ENCODE measurements around the gene NDFIP1.
"Not testable (repeated sequence)": the region's sequence is repeated elsewhere in the genome, so short reads cannot be mapped to it uniquely, and the experiment has no call there.

The NDFIP1 gene

DNA sequence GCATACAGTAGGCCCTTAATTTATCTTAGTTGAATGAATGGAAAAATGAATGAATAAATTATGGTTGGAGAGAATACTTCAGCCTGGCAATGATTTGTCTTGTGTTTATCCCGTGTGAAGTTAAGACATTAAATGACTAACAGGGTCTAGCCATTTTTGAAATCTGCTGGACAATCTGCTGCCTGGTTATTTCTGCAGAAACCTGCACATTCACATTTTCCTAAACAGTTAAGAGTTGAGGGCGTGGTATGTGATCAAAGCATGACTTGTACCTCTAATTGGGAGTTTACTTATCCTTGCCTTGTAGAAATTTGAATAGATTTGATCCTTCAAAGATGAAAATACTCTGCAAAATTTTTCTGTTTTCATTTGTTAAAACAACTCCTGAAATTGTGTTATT is 34.6 kb upstream of the NDFIP1 start:
- Histone ChIP-seq H3K36me3 (ENCODE audit: control insufficient read depth in 1 of 2, insufficient read depth in 2 of 2, low read length in 2 of 2) (no peaks in the 10 kb centered on the region), H3K27ac (ENCODE audit: low read depth, low read length) (no peak overlapping the region), H3K4me1 (ENCODE audit: control insufficient read depth in 1 of 2, insufficient read depth in 2 of 2, low read length in 2 of 2) (no peaks in the 10 kb centered on the region), H3K9ac (ENCODE audit: low read depth in 1 of 2, low read length in 2 of 2) (no peak overlapping the region), H3K4me3 (ENCODE audit: low read depth in 1 of 2, low read length in 2 of 2) (no peak overlapping the region), H3K9me3 (ENCODE audit: control insufficient read depth in 1 of 2, low read length in 2 of 2) (no peaks in the 10 kb centered on the region), H3K27me3 (ENCODE audit: control insufficient read depth in 1 of 2, insufficient read depth in 2 of 2, low read length in 2 of 2) (no peaks in the 10 kb centered on the region)

DNA sequence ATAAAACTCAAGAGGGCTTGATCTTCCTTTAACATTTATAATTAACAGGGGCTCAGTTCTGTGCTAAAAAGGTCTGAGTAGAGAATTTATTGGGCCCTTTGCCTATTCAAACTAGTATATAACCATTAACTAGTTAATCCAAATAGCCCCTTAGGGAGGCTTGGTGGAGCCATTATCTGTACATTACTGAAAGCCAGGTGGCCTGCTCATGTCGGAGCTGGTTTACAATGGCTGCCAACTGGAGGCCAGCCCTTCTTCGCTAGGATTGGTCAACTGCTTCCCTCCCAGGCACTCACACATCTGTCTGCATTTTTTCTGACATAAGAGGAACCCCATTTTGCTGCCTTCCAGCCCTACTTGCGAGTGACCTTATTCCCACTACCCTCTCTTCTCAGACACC is 30.4 kb upstream of the NDFIP1 start:
- H3K9ac ChIP-seq (ENCODE audit: low read depth in 1 of 2, low read length in 2 of 2): no peak overlapping the region
- no peak overlapping the region for H3K4me3 ChIP-seq (ENCODE audit: low read depth in 1 of 2, low read length in 2 of 2)
- H3K9me3 ChIP-seq (ENCODE audit: control insufficient read depth in 1 of 2, low read length in 2 of 2): no peaks in the 10 kb centered on the region
- H3K27ac ChIP-seq (ENCODE audit: low read depth, low read length): no peak overlapping the region
- no peaks in the 10 kb centered on the region for H3K27me3 ChIP-seq (ENCODE audit: control insufficient read depth in 1 of 2, insufficient read depth in 2 of 2, low read length in 2 of 2)
- H3K4me1 ChIP-seq (ENCODE audit: control insufficient read depth in 1 of 2, insufficient read depth in 2 of 2, low read length in 2 of 2): no peaks in the 10 kb centered on the region
- H3K36me3 ChIP-seq (ENCODE audit: control insufficient read depth in 1 of 2, insufficient read depth in 2 of 2, low read length in 2 of 2): no peaks in the 10 kb centered on the region

DNA sequence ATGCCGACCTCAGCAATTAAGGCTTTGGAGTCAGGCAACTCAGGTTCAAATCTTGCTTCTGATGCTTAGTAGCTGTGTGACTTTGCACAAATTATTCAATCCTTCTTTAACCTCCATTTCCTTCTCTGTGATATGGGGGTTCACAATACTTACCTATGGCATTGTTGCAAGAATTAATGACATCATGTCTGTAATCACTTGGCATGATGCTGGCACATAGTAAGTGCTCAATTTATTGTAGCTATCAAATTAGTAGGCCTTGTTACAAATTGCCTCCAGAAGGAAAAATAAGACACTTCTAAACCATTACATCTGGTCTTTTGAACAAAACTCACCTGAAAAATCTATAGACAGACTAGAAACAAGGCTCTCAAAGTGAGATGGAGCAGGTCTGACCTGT is 29.9 kb upstream of the NDFIP1 start:
- H3K4me3 ChIP-seq (ENCODE audit: low read depth in 1 of 2, low read length in 2 of 2): no peak overlapping the region
- H3K9ac ChIP-seq (ENCODE audit: low read depth in 1 of 2, low read length in 2 of 2): no peak overlapping the region
- no peaks in the 10 kb centered on the region for H3K4me1 ChIP-seq (ENCODE audit: control insufficient read depth in 1 of 2, insufficient read depth in 2 of 2, low read length in 2 of 2)
- no peaks in the 10 kb centered on the region for H3K9me3 ChIP-seq (ENCODE audit: control insufficient read depth in 1 of 2, low read length in 2 of 2)
- no peak overlapping the region for H3K27ac ChIP-seq (ENCODE audit: low read depth, low read length)
- H3K36me3 ChIP-seq (ENCODE audit: control insufficient read depth in 1 of 2, insufficient read depth in 2 of 2, low read length in 2 of 2): no peaks in the 10 kb centered on the region
- H3K27me3 ChIP-seq (ENCODE audit: control insufficient read depth in 1 of 2, insufficient read depth in 2 of 2, low read length in 2 of 2): no peaks in the 10 kb centered on the region

DNA sequence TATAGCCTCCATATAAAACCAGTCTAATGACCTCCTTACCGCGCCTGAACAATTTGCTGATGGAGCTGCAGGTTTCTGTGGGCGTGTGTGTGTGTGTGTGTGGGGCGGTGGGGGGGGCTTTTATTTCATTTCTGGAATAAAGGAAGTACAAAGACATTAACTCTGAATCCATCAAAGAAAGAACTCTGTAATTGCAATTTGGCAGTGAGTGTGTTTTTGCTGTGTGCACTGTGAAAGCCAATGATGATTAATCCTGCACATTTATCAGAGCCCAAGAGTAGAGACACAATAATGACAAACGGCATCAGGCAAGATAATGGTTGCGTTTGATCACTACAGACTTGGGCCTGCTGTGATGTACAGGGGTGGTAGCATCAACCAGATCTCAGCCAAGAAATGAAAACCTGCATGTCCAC is 29.3 kb upstream of the NDFIP1 start:
- no peak overlapping the region for H3K27ac ChIP-seq (ENCODE audit: low read depth, low read length)
- H3K4me1 ChIP-seq (ENCODE audit: control insufficient read depth in 1 of 2, insufficient read depth in 2 of 2, low read length in 2 of 2): no peaks in the 10 kb centered on the region
- H3K36me3 ChIP-seq (ENCODE audit: control insufficient read depth in 1 of 2, insufficient read depth in 2 of 2, low read length in 2 of 2): no peaks in the 10 kb centered on the region
- no peak overlapping the region for H3K9ac ChIP-seq (ENCODE audit: low read depth in 1 of 2, low read length in 2 of 2)
- no peak overlapping the region for H3K4me3 ChIP-seq (ENCODE audit: low read depth in 1 of 2, low read length in 2 of 2)
- H3K9me3 ChIP-seq (ENCODE audit: control insufficient read depth in 1 of 2, low read length in 2 of 2): no peaks in the 10 kb centered on the region
- H3K27me3 ChIP-seq (ENCODE audit: control insufficient read depth in 1 of 2, insufficient read depth in 2 of 2, low read length in 2 of 2): no peaks in the 10 kb centered on the region

DNA sequence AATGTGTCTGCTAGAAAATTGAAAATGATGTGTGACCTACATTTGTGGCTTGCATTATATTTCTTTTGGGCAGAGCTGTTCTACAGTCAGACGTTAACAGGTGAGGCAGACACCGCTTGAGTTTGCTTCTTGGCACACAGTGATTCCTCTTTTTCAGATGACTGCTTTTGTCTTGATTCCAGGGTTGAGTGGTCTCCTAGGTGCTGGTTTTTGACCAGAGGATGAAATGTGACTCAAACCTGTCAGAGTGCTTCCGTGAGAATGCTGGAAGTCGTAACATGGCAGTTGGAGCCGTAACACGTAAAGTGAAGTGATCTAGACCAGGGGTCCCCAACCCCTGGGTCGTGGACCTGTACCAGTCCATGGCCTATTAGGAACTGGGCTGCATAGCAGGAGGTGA is 28.3 kb upstream of the NDFIP1 start:
- no peaks in the 10 kb centered on the region for H3K9me3 ChIP-seq (ENCODE audit: control insufficient read depth in 1 of 2, low read length in 2 of 2)
- H3K36me3 ChIP-seq (ENCODE audit: control insufficient read depth in 1 of 2, insufficient read depth in 2 of 2, low read length in 2 of 2): no peaks in the 10 kb centered on the region
- H3K27me3 ChIP-seq (ENCODE audit: control insufficient read depth in 1 of 2, insufficient read depth in 2 of 2, low read length in 2 of 2): no peaks in the 10 kb centered on the region
- no peak overlapping the region for H3K9ac ChIP-seq (ENCODE audit: low read depth in 1 of 2, low read length in 2 of 2)
- no peak overlapping the region for H3K4me3 ChIP-seq (ENCODE audit: low read depth in 1 of 2, low read length in 2 of 2)
- no peaks in the 10 kb centered on the region for H3K4me1 ChIP-seq (ENCODE audit: control insufficient read depth in 1 of 2, insufficient read depth in 2 of 2, low read length in 2 of 2)
- H3K27ac ChIP-seq (ENCODE audit: low read depth, low read length): no peak overlapping the region

DNA sequence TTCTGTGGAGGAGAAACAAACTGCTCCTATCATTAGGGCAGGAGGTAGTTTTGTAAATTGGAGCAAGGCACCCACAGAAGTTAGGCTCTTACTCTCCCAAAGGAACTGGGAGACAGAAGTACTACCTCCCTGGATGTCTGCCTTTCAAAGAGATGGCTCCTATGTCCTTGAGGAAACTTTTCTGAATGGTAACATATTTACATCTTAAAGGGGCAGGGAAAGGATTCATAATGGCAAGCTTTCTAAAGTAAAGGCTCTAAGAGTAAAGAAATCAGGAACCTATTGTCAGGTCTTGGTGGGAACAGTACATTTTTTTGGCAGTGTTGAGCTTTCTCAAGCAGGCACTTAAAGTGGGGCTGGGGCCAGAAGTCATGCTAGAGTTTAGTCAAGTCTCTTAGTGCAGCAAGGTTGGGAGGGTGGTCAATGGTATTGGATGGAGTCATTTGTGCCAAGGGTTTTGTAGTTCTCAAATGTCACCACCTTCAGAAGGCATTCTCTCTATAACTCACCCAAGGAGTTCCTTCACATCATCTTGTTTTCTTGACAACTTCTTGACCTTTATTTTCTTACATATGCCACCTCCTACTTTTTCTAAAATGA is 26.3 kb upstream of the NDFIP1 start:
- no peak overlapping the region for H3K9ac ChIP-seq (ENCODE audit: low read depth in 1 of 2, low read length in 2 of 2)
- no peaks in the 10 kb centered on the region for H3K27me3 ChIP-seq (ENCODE audit: control insufficient read depth in 1 of 2, insufficient read depth in 2 of 2, low read length in 2 of 2)
- no peaks in the 10 kb centered on the region for H3K36me3 ChIP-seq (ENCODE audit: control insufficient read depth in 1 of 2, insufficient read depth in 2 of 2, low read length in 2 of 2)
- no peaks in the 10 kb centered on the region for H3K4me1 ChIP-seq (ENCODE audit: control insufficient read depth in 1 of 2, insufficient read depth in 2 of 2, low read length in 2 of 2)
- no peak overlapping the region for H3K27ac ChIP-seq (ENCODE audit: low read depth, low read length)
- H3K4me3 ChIP-seq (ENCODE audit: low read depth in 1 of 2, low read length in 2 of 2): no peak overlapping the region
- H3K9me3 ChIP-seq (ENCODE audit: control insufficient read depth in 1 of 2, low read length in 2 of 2): no peaks in the 10 kb centered on the region

DNA sequence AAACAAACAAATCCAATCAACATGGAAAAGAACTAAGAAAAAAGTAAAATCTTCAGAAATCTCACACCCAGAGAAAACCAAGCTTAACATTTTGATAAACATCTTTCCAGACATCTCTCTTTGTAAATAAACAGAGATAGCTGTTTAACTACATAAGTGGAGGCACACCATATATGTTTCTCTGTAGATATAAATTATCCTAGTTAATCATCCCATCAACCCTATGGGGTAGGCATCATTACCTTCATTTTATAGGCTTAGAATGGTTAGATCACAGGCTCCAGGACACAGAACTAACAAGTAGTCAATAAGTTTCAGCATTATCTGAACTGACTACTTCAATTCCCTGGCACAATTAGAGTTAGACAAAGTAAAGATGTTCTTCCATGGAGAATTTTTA is 22.4 kb upstream of the NDFIP1 start:
- Histone ChIP-seq H3K4me3 (ENCODE audit: low read depth in 1 of 2, low read length in 2 of 2) (no peak overlapping the region), H3K36me3 (ENCODE audit: control insufficient read depth in 1 of 2, insufficient read depth in 2 of 2, low read length in 2 of 2) (no peaks in the 10 kb centered on the region), H3K27ac (ENCODE audit: low read depth, low read length) (no peak overlapping the region), H3K27me3 (ENCODE audit: control insufficient read depth in 1 of 2, insufficient read depth in 2 of 2, low read length in 2 of 2) (peaks cover 0 to 2% of the 10 kb centered on the region in 2 donors), H3K4me1 (ENCODE audit: control insufficient read depth in 1 of 2, insufficient read depth in 2 of 2, low read length in 2 of 2) (no peaks in the 10 kb centered on the region), H3K9ac (ENCODE audit: low read depth in 1 of 2, low read length in 2 of 2) (no peak overlapping the region), H3K9me3 (ENCODE audit: control insufficient read depth in 1 of 2, low read length in 2 of 2) (no peaks in the 10 kb centered on the region)

DNA sequence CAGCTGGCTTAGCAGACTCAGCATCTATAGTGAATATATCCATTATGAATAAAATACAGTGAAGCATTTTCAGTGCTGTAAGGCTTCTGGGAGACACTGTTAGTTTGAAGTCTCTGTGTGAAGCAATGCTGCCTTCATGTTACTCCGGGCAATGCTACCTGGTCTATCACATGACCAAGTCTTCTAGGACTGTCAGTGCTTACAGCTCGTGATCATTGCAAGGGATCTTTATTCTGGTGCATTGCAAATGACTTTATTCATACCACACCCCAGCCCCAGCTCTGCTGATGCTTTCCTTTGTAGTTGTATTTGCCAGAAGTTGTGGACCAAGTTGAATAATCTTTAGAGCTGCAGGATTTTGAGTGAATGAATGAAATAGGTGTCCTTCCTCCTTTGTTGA is 21.9 kb upstream of the NDFIP1 start:
- H3K9ac ChIP-seq (ENCODE audit: low read depth in 1 of 2, low read length in 2 of 2): no peak overlapping the region
- H3K27ac ChIP-seq (ENCODE audit: low read depth, low read length): no peak overlapping the region
- H3K36me3 ChIP-seq (ENCODE audit: control insufficient read depth in 1 of 2, insufficient read depth in 2 of 2, low read length in 2 of 2): no peaks in the 10 kb centered on the region
- H3K27me3 ChIP-seq (ENCODE audit: control insufficient read depth in 1 of 2, insufficient read depth in 2 of 2, low read length in 2 of 2): peaks cover 0 to 2% of the 10 kb centered on the region in 2 donors
- H3K9me3 ChIP-seq (ENCODE audit: control insufficient read depth in 1 of 2, low read length in 2 of 2): no peaks in the 10 kb centered on the region
- no peak overlapping the region for H3K4me3 ChIP-seq (ENCODE audit: low read depth in 1 of 2, low read length in 2 of 2)
- H3K4me1 ChIP-seq (ENCODE audit: control insufficient read depth in 1 of 2, insufficient read depth in 2 of 2, low read length in 2 of 2): no peaks in the 10 kb centered on the region

DNA sequence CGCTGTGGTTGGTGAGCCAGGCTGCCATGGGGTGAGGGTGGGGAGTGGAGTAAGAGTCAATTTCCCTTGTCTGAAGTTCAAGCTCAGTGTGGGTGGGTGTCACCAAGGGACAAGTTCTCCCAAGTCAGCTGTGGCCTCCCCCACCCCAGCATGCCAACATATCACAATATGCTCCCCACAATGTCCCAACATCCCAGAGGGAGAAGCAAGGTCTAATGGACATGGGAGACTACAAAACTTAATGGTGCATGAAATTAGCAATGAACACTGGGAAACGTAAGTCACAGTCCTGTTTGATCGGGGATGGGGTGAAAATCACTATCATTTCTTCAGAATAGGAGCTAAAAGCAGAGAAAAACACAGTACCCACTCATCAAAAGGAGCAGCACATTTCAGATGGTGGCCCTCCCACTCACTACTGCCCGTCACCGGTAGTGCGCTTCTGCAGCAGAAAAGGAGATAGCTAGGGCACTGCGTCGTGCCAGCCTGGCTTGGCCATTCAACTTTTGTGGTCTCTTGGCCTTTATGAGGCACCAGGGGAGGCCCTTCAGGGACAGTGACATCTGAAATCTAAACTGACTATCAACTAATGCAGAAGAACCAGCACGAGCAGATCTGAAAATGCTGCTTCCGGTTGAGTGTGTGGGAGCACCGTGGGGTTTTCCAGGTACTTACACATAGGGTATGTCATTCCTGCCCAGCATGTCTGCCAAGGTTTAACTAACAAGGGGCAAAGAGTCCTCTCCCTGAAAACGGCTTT is 20.5 kb upstream of the NDFIP1 start:
- H3K27ac ChIP-seq (ENCODE audit: low read depth, low read length): no peak overlapping the region

DNA sequence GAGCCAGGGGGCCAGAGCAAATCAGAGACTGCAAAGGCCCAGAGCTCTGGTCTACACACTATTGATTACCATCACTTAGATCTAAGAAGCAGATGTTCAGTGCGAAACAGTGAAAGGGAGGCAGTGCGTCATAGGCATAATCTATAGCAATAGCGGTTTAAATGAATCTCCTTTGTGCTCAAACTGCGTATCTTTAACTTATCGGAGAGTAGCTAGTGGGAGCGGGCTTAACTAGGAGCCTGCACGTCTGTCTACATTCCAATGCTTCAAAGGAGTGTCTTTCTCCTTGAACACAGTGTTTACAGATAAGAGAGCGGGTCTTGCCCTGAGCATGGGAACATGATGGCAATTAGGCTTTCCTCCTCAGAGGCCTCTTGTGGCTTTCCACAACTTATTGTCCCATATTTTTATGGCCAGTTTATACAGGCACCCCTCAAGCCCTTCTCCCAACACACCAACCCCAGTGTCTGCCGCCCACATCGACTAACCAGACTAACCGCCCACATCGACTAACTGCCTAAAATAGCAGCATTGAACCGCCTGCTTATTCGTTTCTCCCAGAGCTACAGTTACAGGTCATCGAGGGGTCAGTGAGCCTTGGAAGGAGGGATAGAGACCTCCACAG is 19.6 kb upstream of the NDFIP1 start:
- H3K4me3 ChIP-seq (ENCODE audit: low read depth in 1 of 2, low read length in 2 of 2); H3K9ac ChIP-seq (ENCODE audit: low read depth in 1 of 2, low read length in 2 of 2); H3K27ac ChIP-seq (ENCODE audit: low read depth, low read length); H3K9me3 ChIP-seq (ENCODE audit: control insufficient read depth in 1 of 2, low read length in 2 of 2); H3K36me3 ChIP-seq (ENCODE audit: control insufficient read depth in 1 of 2, insufficient read depth in 2 of 2, low read length in 2 of 2); H3K4me1 ChIP-seq (ENCODE audit: control insufficient read depth in 1 of 2, insufficient read depth in 2 of 2, low read length in 2 of 2); H3K27me3 ChIP-seq (ENCODE audit: control insufficient read depth in 1 of 2, insufficient read depth in 2 of 2, low read length in 2 of 2): not testable (repeated sequence)

More for the DNA sequence above, 20.5 kb upstream of the NDFIP1 start:
- H3K27me3 ChIP-seq (ENCODE audit: control insufficient read depth in 1 of 2, insufficient read depth in 2 of 2, low read length in 2 of 2): peaks cover 0 to 2% of the 10 kb centered on the region in 2 donors
- H3K4me3 ChIP-seq (ENCODE audit: low read depth in 1 of 2, low read length in 2 of 2): no peak overlapping the region
- no peaks in the 10 kb centered on the region for H3K36me3 ChIP-seq (ENCODE audit: control insufficient read depth in 1 of 2, insufficient read depth in 2 of 2, low read length in 2 of 2)
- H3K4me1 ChIP-seq (ENCODE audit: control insufficient read depth in 1 of 2, insufficient read depth in 2 of 2, low read length in 2 of 2): no peaks in the 10 kb centered on the region
- H3K9me3 ChIP-seq (ENCODE audit: control insufficient read depth in 1 of 2, low read length in 2 of 2): no peaks in the 10 kb centered on the region
- H3K9ac ChIP-seq (ENCODE audit: low read depth in 1 of 2, low read length in 2 of 2): no peak overlapping the region
